Muscle of back (tissue), 11 donors: ENCODE measurements around the gene PLA2G4D. TPM values are rescaled to one million over a fixed set of nuclear protein-coding genes. Genes with fewer than 3 reads are reported as not detected.

Experiments
- DNase-seq, 3 donors: peaks; one replicate each; pipeline versions ENCODE4 v3.0.0 to v3.0.0-alpha.2; 2013
- polyA plus RNA-seq, 10 donors: library from polyadenylated mRNA; unstranded; fragments of 120-200 nt; gene quantifications; one replicate each; pipeline ENCODE4 v1.2.1, GENCODE V29; 2013; ENCODE audit not compliant: insufficient read length in 10 of 10

PLA2G4D gene
- polyA plus RNA-seq, 10 donors: 0.09 to 0.23 (median 0.14) TPM; not detected in 1

DNA sequence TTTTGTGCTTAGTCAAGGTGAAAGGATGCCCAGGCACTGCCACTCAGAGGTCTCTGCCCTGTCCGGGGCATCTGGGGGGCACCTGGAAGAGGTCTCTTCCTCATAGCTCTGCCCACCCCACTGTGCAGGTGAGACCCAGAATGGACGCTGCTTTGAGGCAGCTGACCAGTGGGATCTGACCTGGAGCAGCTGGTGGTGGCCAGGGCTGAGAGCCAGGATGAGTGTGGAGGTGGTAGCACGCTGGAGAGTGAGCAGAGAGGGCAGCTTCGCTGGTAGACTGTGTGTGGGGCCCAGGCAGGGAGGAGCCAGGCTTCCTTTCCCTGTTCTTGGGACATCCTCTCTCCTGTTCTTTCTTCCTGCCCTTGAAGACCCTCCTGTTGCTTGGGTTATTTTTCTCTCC, 41.4 kb downstream of the PLA2G4D start:
- no peak for DNase-seq

DNA sequence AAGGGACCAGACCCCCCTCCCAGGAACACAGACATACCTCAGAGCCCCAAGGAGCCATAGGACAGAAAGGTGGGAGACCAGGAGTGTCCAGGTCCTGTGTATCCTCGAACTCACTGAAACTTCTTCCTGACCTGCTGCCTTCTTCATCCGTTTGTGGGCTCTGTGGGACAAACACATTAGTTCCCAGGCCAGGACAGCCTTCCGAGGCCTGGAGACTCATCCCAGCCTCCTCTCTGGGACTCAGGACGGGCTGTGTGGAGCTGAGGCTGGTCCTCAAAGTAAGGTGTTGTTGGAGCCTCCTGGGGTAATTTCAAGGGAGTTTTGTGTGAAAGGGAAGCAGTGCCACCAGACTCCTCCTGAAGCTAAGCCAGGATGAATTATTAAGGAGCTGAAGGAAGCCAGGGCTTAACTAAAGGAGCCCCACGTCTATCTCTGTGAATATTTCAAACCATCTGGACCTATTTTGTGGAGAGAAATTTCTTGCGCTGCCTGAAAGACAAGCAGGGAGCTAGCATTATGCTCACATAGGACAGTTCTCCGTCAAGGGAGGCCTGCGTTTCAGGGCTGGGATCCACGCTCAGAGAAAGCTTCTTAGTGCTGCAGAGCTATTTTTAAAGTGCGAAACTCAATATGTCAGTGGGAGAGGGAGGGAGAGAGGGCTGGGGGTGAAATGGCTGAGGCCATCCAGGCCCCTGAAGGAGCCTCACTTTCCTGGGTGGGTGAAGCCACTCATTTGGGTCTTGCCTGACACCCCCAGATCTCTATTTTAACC, 43.7 kb downstream of the PLA2G4D start:
- peak in 2 of 3 donors; percentile 38 to 52 for DNase-seq

DNA sequence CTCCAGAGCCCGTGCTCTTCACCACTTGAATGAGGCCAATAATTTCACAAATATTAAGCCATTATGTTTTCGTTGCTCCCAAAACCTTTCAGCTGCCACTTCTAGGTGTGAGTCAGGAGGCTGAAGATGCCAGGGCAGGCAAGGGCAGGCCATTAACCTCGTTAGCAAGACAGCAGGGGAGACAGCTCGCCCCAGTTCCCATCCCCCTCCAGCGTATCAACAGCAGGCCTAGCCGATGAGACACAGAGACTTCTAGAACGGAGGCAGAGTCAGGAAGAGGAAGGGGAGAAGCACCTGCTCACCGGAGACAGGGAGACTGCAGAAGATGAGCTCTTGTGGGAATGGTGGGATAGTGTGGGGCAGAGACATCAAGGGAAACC, 45.6 kb downstream of the PLA2G4D start:
- DNase-seq: no peak

DNA sequence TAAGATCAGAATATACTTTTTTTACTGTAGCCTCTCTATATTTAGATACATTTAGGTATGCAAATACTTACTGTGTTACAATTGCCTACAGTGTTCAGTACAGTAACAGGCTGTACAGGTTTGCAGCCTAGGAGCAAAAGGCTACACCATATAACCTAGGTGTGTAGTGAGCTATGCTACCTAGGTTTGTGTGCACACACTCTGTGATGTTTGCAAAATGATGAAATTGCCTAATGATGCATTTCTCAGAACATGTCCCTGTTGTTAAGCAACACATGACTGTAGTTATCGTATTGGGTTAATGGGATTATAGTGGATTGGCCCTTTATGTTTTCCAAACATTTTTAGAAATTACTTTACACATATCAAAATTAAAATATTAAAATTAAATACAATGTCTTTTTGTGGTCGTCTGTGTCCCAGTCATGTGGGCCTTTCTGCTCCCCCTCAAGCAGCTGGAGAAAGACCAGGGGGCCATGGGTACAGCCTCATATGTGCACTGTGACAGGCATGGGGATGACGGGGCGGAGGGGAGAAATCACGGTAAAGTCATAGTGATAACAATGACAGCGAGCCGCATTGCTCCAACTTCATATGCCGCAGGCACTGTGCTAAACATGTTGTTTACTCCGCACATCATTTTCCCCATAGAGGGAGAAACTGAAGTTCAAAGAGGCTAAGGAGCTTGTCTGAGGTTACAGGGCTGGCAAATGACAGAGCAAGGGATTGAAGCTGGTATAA, 46.1 kb downstream of the PLA2G4D start:
- no peak for DNase-seq

DNA sequence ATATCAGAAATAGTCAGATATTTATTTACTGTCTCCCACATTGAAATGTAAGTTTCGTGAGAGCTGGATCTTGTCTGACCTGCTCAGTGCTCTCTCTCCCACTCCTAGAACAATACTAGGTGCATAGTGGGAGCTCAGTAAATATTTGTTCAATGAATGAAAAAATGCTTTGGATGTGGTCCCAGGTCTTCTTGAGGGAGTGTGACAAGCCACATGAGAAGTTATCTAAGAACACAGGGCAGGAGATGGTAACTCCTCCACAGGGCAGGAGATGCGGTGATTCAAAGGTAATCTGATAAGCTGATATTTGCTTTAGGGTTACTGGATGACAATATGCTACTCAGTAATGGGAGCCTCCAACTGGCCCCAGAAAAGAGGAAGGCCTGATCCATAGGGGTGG, 47.8 kb downstream of the PLA2G4D start:
- no peak for DNase-seq

- no peak for DNase-seq
These were observed 49.1 kb downstream of the PLA2G4D start for GRCh38 chr15:42045211-42045615.

GRCh38 chr15:42042602-42043400, 51.6 kb downstream of the PLA2G4D start:
- no peak for DNase-seq

GRCh38 chr15:42038401-42038800, 56.0 kb downstream of the PLA2G4D start:
- DNase-seq: no peak

- no peak for DNase-seq
These were observed 56.7 kb downstream of the PLA2G4D start for GRCh38 chr15:42037656-42038055.

GRCh38 chr15:42036966-42037365, 57.4 kb downstream of the PLA2G4D start:
- no peak for DNase-seq

DNA sequence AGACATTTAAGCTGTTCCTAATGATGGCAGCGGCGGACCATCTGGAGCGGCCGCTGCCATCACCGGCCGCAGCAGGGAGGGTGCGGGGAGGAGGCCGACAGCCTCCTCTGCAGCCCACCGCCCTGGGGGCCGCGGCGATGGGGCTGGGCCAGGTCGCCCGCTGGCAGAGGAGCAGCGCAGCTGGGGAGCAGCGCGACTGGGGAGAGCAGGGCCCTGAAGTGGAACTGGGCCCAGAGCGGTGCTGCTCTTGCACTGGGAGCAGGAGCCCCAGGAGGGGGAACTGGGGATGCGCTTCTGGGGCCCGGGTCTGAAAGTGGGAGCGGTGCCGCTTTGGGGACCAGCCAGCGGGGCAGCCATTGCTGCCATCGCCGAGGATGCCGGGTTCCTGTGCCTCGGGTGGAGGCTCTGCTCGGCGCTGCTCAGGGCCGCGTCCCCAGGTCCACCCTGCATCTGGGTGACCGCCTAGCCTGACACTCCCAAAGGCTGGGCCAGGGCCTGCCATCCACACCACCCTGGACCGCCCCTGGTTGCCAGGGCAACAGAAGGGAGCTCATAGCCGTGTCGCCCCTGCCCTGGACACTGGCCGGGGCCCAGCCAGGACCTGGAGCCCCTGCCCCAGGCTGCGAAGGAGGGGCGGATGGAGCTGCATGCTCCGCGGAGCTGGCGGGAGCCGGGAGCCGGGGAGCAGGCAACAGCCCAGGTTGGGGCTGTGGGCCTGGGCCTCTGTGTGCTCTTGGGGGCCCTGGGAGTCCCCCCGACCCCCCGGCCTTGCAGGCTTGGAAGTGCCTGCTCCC, 58.1 kb downstream of the PLA2G4D start:
- no peak for DNase-seq

DNA sequence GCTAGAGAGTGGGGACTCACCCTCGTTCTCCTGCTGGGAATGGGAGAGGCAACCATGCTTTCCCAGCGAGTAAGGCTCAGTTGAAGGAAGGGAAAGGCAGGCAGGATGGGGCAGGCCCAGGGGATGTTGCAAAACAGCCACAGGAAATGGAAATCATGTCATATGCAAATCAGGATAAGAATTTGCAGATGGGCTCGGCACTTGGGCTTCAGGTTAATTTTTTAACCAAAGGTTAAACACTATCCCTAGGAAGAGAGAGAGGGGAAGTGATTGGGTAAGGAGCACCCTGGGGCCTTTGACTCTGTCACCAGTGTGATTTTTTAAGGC, 59.0 kb downstream of the PLA2G4D start:
- DNase-seq: no peak

DNA sequence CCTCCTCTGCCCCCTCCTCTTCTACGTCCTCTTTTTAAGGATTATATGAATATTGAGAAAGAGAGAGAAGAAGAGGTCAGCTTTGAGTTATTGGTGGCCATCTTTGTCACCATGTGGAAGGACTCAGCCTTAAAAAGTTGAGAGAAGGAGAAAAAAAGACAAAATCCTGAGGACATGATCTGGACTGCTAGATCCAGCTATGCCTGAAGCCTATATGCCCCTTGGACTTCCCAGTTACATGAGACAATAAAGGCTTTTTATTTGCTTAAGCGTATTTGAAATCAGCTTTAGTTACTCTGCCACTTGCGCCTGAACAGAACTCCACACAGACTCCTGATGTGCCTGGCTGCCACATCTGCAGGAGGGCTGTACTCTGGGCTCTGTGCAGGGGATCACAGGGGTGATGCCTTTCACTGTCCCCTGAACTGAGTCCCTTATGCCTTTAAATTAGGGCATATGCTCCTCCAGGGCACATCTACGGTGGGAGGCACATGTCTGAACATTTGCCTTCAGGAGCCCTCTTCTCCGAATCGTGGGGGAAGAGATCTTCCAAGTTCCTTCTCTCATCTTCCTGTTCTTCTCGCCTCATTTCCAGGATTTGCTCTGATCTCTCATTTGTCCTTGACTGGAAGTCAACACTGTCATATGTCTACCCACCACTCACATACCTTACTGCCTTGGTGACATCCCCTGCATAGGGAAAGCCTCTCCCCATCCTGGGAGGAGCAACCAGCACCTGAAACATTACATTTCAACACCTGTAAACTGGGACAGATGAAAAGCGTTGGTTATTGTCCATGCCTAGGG, 59.5 kb downstream of the PLA2G4D start:
- DNase-seq: no peak

- DNase-seq: no peak
These were observed 61.0 kb downstream of the PLA2G4D start for GRCh38 chr15:42033214-42033873.

GRCh38 chr15:42032376-42033213, 61.8 kb downstream of the PLA2G4D start:
- no peak for DNase-seq

- DNase-seq: no peak
These were observed 63.0 kb downstream of the PLA2G4D start for GRCh38 chr15:42031198-42031915.

DNA sequence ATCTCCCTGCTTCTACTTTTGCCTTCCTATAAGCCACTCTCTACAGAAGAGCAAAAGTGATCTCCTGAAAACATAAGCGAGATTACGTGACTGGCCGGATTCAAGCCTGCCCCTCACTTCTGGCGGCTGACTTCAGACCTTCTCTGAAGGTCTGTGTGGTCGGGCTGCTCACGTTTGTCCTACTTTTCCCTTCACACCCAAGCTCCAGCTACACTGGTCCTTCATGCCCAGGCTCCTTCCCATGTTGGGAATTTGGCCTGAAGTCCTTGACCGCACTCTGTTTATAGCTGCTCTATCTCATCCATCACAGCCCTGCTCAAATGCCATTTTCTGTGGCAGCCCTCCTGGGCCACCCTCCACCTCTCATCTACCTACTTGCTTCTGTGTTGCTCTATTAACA, 66.8 kb downstream of the PLA2G4D start:
- DNase-seq: no peak

DNA sequence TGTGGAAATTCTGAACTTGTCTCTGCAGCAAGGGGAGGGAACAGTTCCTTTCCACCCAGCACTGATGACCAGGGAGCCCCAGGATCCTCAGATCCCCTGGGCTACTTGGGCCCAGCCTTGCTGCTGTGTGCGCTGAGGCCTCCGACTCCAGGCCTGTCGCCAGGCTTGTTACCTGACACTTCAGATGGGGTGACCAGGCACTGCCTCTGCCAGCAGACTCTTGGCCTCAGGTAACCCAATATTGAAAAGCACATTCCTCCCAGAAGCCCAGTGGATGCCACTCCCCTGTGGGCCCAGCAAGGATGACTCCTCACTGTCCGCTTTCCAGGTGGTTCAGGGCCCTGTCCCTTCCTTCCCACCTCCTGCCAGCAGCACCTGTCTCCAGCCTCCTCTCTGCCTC, 70.1 kb downstream of the PLA2G4D start:
- DNase-seq: peak in 2 of 3 donors; percentile 5 to 10

DNA sequence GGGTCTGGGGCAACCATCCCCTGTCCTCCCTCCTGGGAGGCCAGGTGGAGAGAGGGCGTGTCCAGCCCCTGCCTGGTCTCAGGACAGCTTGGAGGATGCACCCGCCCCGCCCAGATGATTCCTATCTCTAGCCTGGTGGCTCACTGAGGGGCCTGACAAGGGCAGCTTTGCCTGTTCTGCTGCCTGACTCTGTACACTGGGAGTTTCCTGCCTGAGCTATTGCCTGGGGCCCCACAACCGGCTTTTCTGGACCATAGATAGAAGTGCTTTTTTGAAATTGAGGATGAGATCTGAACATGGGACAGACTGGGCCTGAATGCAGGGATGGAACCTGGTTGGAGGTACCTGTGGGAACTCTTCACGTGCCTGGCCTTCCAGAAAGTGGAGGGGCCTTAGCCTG, 72.8 kb downstream of the PLA2G4D start:
- DNase-seq: no peak
